Right hindlimb (tissue), 1 donor: Measurements from ENCODE around the gene CD1D.
A peak's percentile ranks its signal among the peaks of the same experiment; 100 is the strongest.
"Not testable (repeated sequence)": the region's sequence is repeated elsewhere in the genome, so short reads cannot be mapped to it uniquely, and the experiment has no call there.

ENCODE experiments used
- DNase-seq: peaks from one replicate; pipeline ENCODE4 v3.0.0-alpha.2; 2018

CD1D gene

DNA sequence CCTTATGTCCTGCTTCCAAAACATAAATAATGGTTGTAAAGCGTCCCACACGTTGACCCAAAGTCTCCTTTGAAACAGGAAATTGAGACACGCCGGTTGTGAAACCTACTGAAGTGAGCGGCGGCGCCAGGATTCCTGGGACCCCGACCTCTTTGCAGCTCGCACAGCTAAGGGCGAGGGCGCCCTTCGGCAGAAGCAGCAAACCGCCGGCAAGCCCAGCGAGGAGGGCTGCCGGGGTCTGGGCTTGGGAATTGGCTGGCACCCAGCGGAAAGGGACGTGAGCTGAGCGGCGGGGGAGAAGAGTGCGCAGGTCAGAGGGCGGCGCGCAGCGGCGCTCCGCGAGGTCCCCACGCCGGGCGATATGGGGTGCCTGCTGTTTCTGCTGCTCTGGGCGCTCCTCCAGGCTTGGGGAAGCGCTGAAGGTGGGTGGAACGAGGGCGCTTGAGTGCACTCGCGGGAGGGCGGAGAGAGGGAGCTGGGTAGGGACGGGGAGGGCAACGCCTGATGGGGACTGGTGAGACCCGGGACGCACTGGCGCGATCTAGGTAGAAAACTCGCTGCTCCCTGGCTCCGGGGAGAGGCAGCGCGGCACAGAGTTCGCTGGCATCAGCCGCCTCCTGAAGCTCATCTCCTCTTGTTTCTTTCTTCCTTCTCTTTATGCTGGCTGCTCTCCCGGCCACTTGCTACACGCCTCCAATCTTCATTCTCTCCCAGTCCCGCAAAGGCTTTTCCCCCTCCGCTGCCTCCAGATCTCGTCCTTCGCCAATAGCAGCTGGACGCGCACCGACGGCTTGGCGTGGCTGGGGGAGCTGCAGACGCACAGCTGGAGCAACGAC, at the start of gene CD1D:
Gene CD1D (plus strand): TSS at position 155 of the 836 bp plus-strand sequence. CDS start 207 bp downstream, at position 362.
- DNase-seq: peak; percentile 70

DNA sequence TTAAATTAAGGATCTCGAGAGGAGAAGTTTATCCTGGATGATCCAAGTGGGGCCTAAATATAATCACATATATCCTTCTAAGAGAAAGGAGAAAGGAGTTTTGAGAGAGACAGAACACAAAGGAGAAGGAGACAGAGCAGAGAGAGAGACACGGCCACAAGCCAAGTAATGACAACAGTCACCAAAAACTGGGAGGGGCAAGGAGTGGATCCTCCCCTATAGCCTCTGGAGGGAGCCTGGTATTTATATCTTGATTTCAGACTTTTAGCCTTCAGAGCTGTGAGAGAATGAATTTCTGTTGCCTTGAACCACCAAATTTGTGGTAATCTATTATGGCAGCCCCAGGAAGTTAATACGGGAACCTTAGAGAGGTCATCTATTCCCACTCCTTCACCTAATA, 49.5 kb upstream of the CD1D start:
- DNase-seq: no peak

DNA sequence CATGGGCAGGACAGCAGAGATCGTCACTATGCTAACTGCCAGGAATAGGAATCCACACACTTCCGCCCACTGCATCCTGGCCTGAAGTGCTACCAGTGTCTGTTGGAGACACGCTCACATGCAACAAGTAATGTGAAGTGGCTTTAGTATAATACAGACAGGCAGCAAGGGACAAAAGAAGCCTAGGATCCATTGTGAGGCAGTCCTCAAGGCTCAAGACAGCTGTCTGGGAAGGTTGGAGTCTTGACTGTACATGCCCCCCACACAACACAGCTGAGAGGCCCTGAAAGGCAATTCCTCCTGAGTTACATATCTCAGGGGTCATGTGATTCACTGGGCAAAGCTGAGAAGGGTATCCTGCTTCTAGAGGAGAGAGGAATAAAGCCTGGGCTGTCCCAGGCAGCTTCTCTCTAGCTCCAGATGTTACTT, 39.9 kb upstream of the CD1D start:
- DNase-seq: no peak

DNA sequence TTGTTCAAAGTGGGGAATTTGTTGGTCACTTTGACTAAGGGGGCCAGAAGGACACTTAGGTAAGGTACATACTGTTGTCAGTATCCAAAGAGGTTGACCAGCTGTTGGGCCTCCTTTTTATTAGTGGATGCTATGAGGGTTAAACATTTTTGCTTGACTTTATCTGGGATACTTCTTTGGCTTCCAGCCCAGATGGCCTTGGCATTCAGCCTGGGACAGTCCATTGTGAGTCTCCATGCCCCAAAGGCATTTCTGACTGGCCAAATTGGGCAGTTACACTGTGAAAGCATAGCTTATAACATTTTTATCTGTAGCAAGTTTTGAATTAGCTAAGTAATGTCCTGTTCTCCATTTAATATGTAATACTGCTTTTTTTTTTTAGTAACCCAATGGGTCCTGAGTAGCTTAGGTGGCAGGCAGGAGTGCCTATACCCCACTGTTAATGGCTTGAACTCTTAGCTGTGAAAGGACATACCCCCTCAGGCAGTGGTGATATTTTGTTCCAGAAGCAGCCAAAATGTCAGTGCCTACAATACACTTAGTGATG, 35.4 kb upstream of the CD1D start:
- peak; percentile 57 for DNase-seq

DNA sequence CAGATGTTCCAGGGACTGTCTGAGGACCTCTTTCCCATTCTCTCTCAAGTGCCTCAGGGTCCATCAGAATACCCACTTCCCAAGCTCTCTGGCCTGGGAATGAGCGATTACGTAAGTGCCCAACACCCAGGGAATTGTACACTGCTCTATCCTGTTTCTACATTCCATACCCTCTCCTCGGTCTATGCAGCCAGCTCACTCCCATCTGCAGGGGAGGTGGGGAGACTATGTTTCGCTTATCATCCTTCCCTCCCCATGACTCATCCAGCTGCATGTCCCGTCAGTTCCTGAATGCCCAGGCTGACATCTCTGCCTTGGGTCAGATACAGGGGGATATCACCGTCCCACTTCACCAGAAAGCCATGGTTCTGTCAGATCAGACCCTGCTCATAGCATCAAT, 34.5 kb upstream of the CD1D start:
- DNase-seq: no peak

DNA sequence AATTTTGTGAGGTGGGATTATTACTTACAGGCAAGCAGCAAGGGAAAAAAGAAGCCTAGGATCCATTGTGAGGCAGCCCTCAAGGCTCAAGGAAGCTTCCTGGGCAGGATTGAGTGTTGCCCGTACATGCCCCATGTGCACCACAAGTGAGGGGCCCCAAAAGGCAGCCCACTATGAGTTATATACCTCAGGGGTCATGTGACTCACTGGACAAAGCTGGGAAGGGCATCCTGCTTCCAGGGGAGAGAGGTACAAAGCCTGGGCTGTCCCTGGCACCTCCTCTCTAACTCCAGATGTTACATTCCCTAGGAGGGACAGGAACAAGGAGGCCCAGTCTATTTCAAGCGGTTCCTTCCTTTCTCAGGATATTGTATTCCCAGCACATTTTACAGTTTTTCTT, 34.0 kb upstream of the CD1D start:
- no peak for DNase-seq

DNA sequence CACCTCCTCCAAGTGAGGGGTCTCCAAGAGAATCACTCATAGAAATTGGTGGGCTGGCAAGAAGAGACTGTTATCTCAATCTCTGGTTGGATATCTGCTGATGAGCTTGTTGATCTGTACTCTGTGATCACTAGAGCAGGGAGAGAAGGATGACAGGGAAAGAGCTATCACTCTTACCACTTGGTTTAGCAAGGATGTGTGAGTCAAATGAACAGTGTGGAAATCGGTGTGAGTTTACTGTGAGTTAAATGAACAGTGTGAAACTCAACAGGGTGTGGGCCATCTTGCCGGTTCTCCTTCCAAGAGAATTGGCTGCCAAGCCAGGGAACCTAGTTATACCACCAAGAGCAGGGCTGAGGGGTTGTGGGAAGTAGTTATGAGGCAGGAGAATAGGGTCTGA, 33.3 kb upstream of the CD1D start:
- no peak for DNase-seq

DNA sequence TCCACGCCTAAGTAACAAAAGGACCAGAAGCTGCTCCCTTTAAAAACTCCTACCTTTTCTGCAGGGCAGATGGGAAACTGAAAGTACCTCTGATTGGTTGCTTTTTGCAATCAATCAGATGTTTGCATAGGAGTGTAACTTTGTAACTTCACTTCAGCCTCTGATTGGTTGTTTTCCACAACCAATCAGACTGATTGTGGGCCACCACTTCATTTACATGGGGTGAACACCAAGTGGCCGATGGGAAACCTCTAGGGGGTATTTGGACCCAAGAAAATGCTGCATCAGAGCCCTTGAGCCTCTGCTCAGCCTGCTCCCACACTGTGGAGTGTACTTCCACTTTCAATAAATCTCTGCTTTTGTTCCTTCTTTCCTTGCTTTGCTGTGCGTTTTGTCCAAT, 32.8 kb upstream of the CD1D start:
- DNase-seq: no peak

DNA sequence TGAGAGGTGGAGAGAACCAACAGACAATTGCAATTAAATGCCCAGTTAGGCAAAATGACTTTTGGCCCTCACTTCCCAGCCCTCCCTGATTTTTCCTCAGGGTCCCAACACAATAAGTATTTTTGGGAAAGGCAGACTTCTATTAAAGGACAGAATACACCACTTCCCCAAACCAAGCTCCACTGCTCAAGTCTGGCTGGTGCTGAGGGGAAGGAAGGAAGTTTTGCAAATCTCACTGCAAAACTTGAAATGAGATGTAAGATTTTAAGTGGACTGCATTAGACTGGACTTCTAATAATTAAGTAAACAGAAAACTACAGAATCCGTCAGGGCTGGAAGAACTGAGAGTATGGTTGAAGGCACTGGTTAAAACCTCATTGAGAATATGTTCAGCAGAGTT, 32.2 kb upstream of the CD1D start:
- DNase-seq: no peak

DNA sequence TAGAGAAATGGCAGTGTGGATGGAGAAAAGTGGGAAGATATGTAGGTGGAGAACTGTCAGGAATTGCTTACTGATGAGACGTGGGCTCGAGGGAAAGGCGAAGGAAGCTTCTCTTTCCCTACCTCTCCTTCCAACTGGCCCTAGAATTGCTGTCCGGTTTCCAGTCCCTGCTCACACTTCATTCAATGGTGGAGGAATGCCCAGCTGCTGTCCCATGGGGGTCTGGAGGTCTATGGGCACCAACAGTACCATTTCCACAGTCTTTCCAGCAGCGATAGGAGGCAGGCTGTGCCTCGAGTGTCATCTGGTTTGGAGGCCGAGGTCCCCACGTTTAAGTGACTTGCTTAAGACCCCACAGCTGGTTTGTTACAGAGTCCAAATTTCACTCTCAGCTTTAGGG, 31.5 kb upstream of the CD1D start:
- no peak for DNase-seq

DNA sequence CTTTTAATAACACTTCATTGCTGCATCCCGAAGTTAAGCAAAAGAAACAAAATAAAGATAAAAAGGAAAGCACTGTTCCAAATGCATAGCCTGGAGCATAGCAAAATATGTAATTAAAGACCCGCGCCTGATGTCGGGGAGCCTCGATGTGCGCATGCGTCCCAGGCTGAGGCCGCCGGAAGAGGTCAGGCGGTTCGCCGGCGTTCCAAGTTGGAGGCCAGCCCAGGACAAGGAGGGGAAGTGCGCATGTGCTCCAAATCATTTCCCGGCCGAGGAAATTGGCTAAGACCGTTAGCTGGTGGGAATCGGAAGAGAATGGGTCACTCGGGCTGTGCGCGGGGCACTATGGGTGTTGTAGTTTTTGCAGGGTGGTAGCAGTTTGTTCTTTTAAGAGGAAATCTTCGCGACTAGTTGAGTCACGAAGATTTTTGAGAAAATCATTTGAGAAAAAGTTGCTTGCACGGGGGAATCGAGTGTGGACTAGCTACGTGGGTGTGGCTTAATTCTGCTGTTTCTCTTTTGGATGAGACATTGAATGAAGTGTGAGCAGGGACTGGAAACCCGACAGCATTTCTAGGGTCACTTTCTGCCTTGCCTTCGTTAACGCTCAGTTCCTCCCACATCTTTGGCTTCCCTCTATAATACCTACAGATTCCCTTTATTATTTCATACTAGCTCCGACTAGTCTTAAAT, 31.0 kb upstream of the CD1D start:
- peak; percentile 98 for DNase-seq

DNA sequence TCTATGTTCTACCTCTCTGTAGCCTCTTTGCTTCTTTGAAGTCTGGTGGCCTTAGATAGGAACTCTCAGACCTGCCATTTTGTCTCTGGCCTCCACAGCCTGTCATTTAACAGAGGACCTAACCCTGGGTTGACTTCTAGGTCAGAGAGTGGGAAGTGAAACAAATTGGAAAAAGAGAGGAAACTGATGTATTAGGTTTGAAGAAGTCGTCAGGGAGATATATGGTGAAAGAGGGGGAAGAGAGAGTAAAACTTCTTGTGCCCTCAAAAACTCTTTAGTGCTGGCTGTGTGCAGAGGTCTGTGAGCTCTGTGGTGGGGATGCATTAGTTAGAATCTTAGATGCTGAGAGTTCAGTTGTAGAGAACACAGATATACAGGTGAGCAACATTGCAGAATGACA, 30.2 kb upstream of the CD1D start:
- no peak for DNase-seq

DNA sequence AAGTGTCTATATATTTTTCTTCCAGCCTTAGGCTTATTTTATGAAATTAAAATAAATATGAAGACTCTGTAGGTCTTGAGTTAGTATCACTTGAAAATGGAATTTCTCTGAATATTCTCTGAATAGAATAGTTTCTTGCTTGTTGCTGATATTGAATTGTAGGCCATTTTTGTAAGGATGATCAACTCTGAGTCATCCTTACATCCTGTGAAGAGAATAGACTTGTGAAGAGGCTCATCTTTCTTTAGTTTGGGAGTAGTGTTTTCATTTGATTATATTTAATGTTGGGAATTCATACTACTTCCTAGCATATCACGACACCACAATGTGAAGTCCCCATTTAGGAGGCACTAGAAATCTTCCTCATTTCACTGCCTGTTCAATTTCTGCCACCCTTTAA, 27.5 kb upstream of the CD1D start:
- no peak for DNase-seq

DNA sequence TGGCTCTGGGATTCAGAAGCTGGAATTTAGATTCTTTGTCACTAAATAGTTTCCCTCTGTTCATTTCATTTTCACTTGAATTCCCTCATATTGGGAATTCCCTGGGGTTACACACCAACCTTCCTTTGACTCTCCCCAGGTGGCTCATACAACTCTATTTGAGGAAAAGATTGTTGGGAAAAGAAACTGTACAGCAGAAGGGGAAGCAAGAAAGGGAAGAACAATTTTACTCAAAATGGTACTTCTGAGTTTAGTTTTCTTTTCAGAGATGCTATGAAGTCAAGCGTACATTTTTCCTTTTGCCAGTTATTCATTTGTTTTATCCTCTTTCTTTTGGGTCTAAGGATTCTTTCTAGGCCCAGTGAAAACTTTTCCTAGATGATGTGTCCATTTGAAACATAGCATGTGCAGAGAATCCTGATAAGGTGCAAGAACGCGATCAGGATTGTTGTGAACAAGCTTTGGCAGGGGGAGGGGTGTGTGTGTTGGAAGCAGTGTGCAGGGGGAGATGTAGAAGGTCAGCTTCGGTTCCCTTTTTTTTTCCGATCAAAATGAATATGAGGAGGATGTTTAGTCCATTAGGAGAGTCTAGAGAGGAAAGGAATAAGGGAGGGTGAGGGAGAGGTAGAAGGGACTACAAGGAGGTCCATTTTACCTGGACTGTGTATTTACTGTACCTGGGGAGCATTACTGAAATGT, 26.8 kb upstream of the CD1D start:
- DNase-seq: no peak

DNA sequence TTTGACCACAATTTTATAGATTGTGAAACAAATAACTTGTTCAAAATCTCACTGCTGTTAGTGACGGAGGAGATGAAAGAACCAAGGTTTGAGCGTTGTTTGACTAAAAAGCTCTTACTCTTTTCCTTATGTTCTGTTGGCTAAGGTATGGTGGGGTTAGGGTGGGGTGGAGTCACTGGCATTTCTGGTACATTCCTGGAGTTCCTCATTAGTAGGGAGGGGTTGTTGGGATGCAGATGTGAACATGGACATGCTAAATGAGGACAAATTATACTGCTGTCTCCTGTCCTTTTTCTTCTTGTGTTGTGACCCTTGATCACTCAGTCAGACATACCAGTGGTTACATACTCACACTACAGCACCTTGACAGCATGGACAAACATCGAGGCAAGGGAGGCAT, 26.2 kb upstream of the CD1D start:
- DNase-seq: no peak

DNA sequence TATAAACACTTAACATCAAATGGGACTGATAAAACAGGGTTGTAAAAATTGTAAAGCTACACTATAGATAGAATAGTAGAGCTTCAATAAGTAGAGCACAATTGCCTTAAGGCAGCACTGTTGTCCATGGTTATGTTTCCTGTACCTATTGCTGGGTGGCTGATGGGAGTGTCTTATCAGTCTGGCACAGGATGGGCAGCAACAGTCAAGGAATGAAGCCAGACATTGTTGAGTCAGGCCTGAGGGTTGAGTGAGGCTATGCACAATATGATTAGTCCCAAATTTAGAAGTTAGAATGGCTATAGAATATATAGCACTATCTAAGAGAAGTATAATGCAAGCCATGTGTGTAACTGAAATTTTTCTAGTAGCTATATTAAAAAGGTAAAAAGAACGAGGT, 25.0 kb upstream of the CD1D start:
- DNase-seq: no peak

DNA sequence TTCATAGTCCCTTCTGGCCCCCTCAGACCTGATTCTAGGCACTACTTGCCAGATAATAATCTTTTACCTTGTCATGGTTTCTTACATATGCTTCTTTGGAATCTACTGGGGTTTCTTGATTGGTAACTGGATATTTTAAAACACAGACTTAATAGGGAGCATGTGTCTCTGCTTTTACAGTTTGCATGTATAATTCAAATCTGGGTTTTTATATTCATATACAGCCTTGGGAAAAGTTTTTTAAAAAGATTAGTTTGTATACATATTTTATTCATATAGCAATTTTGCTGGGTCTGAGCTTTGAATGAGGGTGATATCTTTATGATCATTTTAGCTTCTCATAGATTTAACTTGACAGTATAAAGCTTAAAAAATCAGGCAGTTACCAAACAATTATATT, 21.1 kb upstream of the CD1D start:
- no peak for DNase-seq

DNA sequence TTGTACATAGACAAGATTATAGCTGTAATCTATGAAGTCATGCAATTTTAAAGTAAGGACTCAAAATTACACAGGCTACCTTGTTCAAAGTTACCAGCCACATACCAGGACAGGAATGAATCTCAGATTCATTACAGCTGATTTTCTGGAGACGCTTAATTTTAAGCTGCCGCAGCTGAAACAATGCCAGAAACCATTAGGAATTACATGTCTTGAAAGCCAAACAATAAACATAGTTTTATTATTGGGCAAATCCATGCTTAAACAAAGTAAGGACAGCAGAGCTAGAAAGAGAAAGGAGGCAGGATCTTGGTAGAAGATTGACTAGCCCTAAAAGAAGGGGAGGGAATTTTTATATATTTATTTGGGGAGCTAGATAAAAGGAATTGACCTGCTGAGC, 19.2 kb upstream of the CD1D start:
- DNase-seq: no peak

DNA sequence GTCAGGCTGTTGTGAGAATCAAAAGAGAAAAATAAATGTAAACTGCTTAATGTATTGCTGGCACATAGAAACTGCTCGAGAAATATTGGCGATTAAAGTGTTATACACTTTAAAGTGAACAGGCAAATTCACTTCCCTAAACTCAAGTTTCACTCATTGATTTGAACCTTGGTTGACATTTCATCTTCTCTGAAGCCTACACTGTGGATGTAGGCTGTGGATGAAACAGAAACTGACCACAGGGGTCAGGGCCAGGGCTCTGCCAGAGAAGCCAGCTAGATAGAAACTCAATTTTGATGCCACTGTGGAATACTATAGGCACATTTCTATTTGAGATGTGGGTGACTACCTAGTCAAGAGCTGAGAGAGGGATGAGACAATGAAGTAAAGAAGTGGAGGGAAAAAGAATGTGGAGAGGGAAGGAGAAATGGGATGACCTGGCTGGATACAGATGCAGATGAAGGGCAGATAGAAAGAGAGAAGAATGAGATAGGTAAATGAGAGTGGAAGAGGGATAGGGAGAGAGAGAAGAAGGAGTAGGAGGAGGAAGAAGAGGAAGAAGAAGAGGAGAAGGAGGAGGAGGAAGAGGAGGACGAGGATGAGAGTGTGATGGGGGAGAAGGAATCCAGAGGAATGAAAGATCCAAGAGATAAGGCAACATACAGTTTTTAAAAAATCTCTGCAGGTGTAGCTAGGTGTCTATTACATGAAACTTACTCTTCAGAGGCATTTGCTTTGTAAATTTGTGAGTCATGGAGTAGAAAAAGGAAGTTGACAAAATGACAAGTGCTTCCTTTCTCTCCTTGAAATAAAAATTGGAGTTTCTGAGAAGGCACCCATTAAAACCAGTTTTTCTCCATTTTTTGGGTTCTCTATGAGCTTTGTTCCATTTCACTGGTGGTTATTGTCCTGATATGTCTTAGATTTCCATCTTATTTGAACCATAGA, 17.4 kb upstream of the CD1D start:
- no peak for DNase-seq

DNA sequence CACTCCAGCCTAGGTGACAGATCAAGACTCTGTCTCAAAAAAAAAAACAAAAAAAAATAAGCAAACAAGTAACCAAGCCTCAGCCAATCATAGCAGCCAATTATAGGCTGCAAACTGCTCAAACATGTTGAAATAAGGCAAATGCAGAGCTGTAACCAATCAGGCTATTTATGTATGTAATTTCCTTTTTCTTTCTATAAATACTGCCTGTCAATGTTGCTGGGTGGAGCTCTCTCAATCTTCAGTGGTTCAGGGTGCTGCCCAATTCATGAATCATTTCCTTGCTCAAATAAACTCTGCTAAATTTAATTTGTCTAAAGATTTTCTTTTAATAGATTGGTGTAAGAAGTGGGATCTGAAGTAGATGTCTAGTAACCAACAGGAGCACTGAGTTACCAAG, 11.6 kb upstream of the CD1D start:
- DNase-seq: no peak

DNA sequence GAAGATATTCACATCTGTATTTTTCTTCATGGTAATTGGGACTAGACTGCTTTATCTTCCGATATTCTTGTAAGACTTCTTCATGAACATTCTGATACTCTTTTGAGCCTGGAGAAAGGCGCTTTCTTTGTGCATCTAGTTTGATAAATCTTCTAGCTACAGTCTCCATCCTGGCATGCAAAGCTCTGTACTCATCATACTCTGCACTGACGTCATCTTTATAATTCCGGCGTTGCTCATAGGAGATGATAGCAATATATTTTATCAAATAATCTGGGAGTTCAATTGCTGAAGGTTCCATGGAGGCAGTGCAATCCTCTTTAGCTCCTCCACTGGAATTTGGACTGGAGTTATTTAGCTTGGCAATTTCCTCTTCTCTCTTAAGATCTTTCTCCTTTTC, 4.8 kb upstream of the CD1D start:
- DNase-seq: not testable (repeated sequence)

DNA sequence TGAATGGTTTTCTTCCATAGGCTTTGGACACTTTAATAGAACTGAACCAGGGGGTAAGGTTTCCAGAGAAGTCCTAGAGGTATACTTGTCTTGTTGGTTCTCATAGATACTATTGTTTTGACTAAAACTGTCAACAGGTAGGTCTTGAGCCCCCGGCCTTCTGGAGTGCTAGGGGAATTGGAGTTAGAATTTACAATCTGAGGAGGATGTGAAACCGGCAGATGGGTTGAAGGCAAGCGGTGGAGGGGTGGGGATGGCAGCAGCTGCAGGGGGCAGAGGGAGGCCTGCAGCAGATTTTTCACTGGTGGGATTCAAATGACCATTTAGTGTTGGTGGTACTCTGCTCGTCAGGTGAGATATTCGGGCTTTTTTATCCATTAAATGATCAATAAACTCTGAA, 4.3 kb upstream of the CD1D start:
- no peak for DNase-seq
